Muscle layer of duodenum (tissue), 2 donors: ENCODE data around the gene TSSC4.

Source experiments
- H3K27ac ChIP-seq: one replicate; pipeline ENCODE4 v1.7.0; 2013; ENCODE audit warnings: mild to moderate bottlenecking, low read length
- H3K27me3 ChIP-seq: one replicate; pipeline ENCODE4 v1.7.0; 2013; ENCODE audit warnings: low read depth, mild to moderate bottlenecking, control low read depth, low read length
- H3K36me3 ChIP-seq, 2 donors: one replicate each; pipeline ENCODE4 v1.7.0; 2013; ENCODE audit warnings: low read length in 2 of 2, control low read depth in 1 of 2, mild to moderate bottlenecking in 1 of 2; ENCODE audit not compliant: insufficient read depth in 2 of 2, control insufficient read depth in 1 of 2
- H3K4me1 ChIP-seq, 2 donors: one replicate each; pipeline ENCODE4 v1.7.0; 2013; ENCODE audit warnings: low read length in 2 of 2, mild to moderate bottlenecking in 2 of 2, control low read depth in 1 of 2, moderate library complexity in 1 of 2; ENCODE audit not compliant: insufficient read depth in 2 of 2, control insufficient read depth in 1 of 2
- H3K4me3 ChIP-seq, 2 donors: one replicate each; pipeline ENCODE4 v1.7.0; 2013; ENCODE audit warnings: low read length in 2 of 2, low read depth in 1 of 2, mild to moderate bottlenecking in 1 of 2
- H3K9me3 ChIP-seq, 2 donors: one replicate each; pipeline ENCODE4 v1.7.0; 2013; ENCODE audit warnings: low read length in 2 of 2, control low read depth in 1 of 2, mild to moderate bottlenecking in 1 of 2; ENCODE audit not compliant: control insufficient read depth in 1 of 2
- donor health status: healthy.

Gene TSSC4

DNA sequence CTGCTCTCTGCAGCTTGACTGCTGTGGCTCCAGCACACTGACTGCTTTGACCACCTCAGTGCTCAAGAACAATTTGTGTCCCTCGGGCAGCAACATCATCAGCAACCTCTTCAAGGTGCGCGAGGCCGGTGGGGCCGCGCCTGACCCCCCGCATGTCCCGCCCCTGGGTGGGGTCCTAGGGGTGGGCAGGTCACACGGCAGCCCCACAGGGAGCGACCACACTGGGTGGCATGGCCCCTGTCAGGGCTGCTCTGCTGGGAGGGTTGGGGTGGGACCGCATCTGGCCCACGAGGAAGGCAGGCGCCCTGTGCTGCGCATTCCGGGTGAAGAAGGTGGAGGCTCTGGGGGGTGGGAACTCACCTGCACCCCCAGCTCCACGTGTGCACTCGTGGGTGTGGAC lies 4.7 kb upstream of the TSSC4 start:
- Histone ChIP-seq H3K4me1 (peaks cover 12 to 38% of the 10 kb centered on the region in 2 donors), H3K27ac (no peak overlapping the region), H3K27me3 (no peaks in the 10 kb centered on the region), H3K9me3 (no peaks in the 10 kb centered on the region), H3K4me3 (no peak overlapping the region), H3K36me3 (peaks cover 0 to 60% of the 10 kb centered on the region in 2 donors)

DNA sequence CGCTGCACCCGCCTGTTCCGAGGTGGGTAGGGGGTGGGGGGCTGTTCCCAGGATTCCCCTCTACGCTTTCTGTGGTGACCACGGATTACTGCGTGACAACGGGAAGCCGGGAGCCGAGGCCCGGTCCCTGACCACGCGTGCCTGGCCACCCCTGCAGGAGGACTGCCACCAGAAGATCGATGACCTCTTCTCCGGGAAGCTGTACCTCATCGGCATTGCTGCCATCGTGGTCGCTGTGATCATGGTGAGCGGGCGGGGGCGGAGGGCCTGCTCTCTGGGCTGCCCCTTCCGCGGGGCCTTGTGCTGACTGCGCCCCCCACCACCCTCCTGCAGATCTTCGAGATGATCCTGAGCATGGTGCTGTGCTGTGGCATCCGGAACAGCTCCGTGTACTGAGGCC lies 4.1 kb upstream of the TSSC4 start:
- H3K27ac ChIP-seq = no peak overlapping the region
- peaks cover 0 to 56% of the 10 kb centered on the region in 2 donors for H3K36me3 ChIP-seq
- H3K27me3 ChIP-seq = no peaks in the 10 kb centered on the region
- no peaks in the 10 kb centered on the region for H3K9me3 ChIP-seq
- no peak overlapping the region for H3K4me3 ChIP-seq
- H3K4me1 ChIP-seq = peaks cover 14 to 38% of the 10 kb centered on the region in 2 donors

DNA sequence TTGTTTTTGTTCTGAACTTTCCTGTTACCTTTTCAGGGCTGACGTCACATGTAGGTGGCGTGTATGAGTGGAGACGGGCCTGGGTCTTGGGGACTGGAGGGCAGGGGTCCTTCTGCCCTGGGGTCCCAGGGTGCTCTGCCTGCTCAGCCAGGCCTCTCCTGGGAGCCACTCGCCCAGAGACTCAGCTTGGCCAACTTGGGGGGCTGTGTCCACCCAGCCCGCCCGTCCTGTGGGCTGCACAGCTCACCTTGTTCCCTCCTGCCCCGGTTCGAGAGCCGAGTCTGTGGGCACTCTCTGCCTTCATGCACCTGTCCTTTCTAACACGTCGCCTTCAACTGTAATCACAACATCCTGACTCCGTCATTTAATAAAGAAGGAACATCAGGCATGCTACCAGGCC lies 3.5 kb upstream of the TSSC4 start:
- H3K9me3 ChIP-seq = no peaks in the 10 kb centered on the region
- H3K4me3 ChIP-seq = no peak overlapping the region
- no peak overlapping the region for H3K27ac ChIP-seq
- peaks cover 20 to 38% of the 10 kb centered on the region in 2 donors for H3K4me1 ChIP-seq
- H3K36me3 ChIP-seq = peaks cover 0 to 50% of the 10 kb centered on the region in 2 donors
- no peaks in the 10 kb centered on the region for H3K27me3 ChIP-seq

DNA sequence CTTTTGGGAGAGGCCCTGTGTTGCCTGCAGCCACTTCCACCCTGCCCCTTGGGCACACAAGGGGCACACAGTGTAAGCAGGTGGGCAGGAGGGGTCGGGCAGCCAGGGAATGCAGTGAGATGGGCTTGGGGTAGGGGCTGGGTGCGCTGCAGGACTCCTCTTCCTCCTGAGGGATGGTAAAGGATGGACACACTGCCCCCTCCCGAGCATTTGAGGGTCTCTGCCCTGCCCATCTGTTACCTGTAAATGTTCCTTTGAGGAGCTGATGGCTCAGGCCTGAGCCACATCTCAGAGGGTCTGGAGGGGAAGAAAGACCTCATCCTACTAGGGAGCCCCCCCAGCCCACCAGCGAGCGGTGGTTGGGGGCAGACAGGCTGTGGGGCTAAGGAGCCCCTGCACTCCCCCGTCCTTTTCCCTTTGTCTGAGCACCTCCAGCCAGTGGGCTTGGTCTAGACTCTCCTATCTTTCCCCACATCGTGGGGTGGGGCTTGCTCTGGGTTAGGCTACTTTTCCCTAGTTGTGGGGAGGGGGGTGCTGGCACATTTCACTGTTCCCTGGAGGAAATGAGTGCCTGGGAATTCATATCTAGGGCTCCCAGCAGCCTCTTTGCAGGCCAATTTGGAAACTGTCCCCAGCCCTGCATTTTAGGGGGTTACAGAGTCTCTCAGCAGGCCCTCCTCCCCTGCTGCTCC lies 1.7 kb upstream of the TSSC4 start:
- Histone ChIP-seq H3K27me3 (no peaks in the 10 kb centered on the region), H3K36me3 (peaks cover 8 to 53% of the 10 kb centered on the region in 2 donors), H3K27ac (peak overlapping the region; percentile 92), H3K9me3 (no peaks in the 10 kb centered on the region), H3K4me3 (peak overlapping the region in 1 of 2 donors; percentile 68), H3K4me1 (peaks cover 20 to 31% of the 10 kb centered on the region in 2 donors)

DNA sequence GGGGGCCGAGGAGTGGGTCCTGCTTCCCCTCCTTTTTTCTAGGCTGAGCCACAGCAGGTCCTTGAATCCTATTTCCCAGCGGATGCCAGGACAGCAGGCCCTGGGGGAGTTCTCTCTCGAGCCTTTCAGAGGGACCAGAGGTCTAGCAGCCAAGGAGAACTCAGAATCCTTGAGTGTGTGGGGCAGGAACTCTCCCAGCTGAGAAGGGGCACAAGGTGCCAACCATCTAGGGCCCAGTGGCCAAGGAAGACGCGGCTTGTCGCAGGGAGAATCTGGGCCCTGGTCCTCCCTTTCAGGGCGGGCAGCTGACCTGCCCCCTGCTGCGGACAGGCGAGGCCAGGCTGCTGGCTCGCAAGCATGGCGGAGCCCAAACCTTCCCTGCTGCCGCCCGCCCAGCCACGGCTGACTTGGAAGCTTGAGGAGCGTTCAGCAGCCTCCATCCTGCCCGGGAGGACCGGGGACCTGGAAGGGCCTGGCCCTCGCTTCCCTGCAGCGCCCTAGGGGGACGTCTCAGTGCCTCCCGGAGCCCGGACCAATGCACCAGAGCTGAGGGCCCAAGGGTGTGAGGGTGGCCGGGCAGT lies 972 bp upstream of the TSSC4 start:
- Histone ChIP-seq H3K4me1 (peaks cover 20 to 31% of the 10 kb centered on the region in 2 donors), H3K27ac (peak overlapping the region; percentile 92), H3K27me3 (no peaks in the 10 kb centered on the region), H3K4me3 (peak overlapping the region; percentile 68 to 95), H3K9me3 (no peaks in the 10 kb centered on the region), H3K36me3 (peaks cover 8 to 50% of the 10 kb centered on the region in 2 donors)

DNA sequence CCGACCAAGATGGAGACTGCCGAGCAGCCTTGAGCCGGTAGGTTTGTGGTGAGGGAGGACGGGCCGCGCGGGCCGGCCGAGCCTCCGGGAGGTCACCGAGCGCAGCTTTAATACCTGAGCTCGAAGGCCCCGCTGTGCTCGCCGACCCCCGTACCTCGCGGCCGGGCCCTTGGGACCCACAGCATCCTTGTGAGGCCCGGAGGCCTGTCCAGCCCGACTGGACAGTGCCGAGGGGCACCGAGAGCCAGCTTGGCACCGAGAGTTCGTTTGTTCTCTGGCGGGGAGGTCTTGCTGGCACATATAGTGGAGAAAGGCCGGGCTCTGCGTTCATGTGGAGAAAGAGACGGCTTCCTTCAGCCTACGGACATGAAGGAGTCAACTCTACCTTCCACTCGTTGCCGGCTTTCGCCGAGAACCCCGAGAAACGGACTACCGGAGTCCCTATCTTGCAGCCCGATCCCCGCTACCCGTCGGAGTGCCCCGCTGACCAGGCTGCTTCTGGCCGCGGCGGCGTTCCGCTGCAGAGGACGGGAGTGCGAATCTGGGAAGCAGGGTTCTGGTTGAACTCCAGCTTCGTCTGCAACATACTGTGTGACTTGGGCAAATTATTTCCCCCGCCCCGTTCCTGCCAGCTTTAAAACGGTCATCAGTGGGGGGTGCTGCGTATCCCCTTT lies 349 bp downstream of the TSSC4 start:
- H3K36me3 ChIP-seq = peaks cover 8 to 38% of the 10 kb centered on the region in 2 donors
- H3K9me3 ChIP-seq = no peaks in the 10 kb centered on the region
- no peaks in the 10 kb centered on the region for H3K27me3 ChIP-seq
- H3K27ac ChIP-seq = peak overlapping the region; percentile 92
- peak overlapping the region; percentile 95 to 98 for H3K4me3 ChIP-seq
- peaks cover 20 to 31% of the 10 kb centered on the region in 2 donors for H3K4me1 ChIP-seq

DNA sequence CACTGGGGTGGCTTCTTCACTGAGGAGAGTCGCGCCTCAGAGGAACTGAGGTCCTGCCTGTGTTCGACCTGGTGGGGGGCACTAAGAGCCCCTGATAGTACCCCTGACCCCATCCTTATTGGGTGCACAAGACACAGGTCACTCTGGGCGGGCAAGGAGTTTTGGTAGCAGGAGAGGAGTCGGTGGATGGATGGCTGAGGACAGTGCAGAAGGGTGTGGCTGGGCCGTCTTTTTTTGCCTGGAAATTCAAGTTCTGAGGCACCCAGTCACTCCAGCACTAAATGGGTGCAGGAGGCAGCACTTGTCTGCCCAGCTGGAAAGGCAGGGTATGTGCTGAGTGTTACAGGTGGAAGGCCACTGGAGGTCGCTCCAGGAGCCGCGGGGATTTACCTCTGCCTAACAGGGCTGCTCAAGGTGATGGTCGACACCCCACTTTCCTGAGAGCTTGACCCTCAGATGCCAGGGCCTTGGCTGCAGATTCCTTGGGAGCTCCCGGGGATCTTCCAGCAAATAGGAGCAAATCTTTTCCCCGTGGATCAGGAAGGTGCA lies 960 bp downstream of the TSSC4 start:
- Histone ChIP-seq H3K9me3 (no peaks in the 10 kb centered on the region), H3K27ac (peak overlapping the region; percentile 92)

DNA sequence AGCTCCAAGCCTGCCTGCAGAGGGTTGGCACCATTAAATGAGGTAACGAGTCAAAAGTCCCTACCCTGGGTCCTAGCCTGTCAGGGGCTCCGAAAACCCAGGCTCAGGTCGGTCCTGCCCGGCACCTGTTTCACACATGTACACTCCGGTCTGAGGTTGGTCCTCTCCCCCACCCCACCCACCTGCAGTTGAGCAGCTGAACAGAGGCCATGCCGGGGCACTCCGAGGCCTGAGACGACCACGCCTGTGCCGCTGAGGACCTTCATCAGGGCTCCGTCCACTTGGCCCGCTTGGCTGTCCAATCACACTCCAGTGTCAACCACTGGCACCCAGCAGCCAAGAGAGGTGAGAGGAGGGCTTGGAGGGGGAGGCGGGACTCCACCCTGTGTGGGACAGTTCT lies 1.6 kb downstream of the TSSC4 start:
- H3K36me3 ChIP-seq = peaks cover 8 to 28% of the 10 kb centered on the region in 2 donors
- H3K27ac ChIP-seq = no peak overlapping the region
- peaks cover 20 to 31% of the 10 kb centered on the region in 2 donors for H3K4me1 ChIP-seq
- peak overlapping the region in 1 of 2 donors; percentile 95 for H3K4me3 ChIP-seq
- H3K27me3 ChIP-seq = no peaks in the 10 kb centered on the region
- no peaks in the 10 kb centered on the region for H3K9me3 ChIP-seq

More for the DNA sequence above, 960 bp downstream of the TSSC4 start:
- Histone ChIP-seq H3K36me3 (peaks cover 8 to 33% of the 10 kb centered on the region in 2 donors), H3K4me3 (peak overlapping the region; percentile 95 to 98), H3K27me3 (no peaks in the 10 kb centered on the region), H3K4me1 (peaks cover 20 to 31% of the 10 kb centered on the region in 2 donors)

DNA sequence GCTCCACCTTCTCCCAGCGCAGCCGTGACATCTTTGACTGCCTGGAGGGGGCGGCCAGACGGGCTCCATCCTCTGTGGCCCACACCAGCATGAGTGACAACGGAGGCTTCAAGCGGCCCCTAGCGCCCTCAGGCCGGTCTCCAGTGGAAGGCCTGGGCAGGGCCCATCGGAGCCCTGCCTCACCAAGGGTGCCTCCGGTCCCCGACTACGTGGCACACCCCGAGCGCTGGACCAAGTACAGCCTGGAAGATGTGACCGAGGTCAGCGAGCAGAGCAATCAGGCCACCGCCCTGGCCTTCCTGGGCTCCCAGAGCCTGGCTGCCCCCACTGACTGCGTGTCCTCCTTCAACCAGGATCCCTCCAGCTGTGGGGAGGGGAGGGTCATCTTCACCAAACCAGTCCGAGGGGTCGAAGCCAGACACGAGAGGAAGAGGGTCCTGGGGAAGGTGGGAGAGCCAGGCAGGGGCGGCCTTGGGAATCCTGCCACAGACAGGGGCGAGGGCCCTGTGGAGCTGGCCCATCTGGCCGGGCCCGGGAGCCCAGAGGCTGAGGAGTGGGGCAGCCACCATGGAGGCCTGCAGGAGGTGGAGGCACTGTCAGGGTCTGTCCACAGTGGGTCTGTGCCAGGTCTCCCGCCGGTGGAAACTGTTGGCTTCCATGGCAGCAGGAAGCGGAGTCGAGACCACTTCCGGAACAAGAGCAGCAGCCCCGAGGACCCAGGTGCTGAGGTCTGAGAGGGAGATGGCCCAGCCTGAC lies 2.5 kb downstream of the TSSC4 start:
- H3K36me3 ChIP-seq = peaks cover 8 to 26% of the 10 kb centered on the region in 2 donors
- H3K27ac ChIP-seq = no peak overlapping the region
- peaks cover 20 to 31% of the 10 kb centered on the region in 2 donors for H3K4me1 ChIP-seq
- H3K27me3 ChIP-seq = no peaks in the 10 kb centered on the region
- no peak overlapping the region for H3K4me3 ChIP-seq
- no peaks in the 10 kb centered on the region for H3K9me3 ChIP-seq

DNA sequence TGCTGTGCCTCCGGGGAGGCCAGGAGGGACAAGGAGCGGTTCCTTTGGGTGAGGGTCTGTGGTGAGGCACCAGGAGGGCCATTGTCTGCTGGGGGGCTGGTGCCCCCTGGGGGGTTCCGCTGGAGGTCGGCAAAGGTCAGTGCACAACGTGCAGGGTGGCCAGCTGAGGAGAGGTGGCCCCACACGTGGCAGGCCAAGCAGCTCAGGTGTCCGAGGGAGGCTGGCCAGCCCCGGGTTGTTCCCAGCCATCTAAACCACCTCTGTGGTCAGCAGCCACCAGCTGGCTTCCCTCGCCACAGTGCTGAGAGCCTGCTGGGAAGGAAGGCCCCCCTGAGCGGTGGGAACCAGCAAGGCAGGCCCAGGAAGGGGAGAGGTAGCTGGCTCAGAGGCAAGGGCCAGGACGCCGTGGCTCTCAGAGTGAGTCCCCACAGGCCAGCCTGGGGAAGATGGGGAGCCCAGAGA lies 4.2 kb downstream of the TSSC4 start:
- peaks cover 8 to 18% of the 10 kb centered on the region in 2 donors for H3K36me3 ChIP-seq
- H3K9me3 ChIP-seq = no peaks in the 10 kb centered on the region
- H3K4me3 ChIP-seq = no peak overlapping the region
- no peaks in the 10 kb centered on the region for H3K27me3 ChIP-seq
- H3K27ac ChIP-seq = no peak overlapping the region
- H3K4me1 ChIP-seq = peaks cover 8 to 18% of the 10 kb centered on the region in 2 donors
